ENCODE data around the gene MDM2. TPM values are rescaled to one million over a fixed set of nuclear protein-coding genes. Genes with fewer than 3 reads are reported as not detected.

MDM2 gene
- total and polyA plus RNA-seq, 2 of the 13 experiments (the other 11 are each of a cell fraction or from before 2014, with no cell fraction given): 29.3 to 314 TPM

- H4K20me1 ChIP-seq (ENCODE audit: insufficient read depth, low read length): no peaks in the 10 kb centered on the region
- no peak overlapping the region for H3K9ac ChIP-seq (ENCODE audit: insufficient read depth, low read depth, low read length)
- FAIRE-seq: no peak
- H3K36me3 ChIP-seq (replicated peaks in 1 of 2; ENCODE audit: control insufficient read depth in 1 of 2, insufficient read depth in 2 of 2, low read length in 2 of 2): no peaks in the 10 kb centered on the region; a peak in 3 of 5 replicates
- no peaks in the 10 kb centered on the region for H3K27me3 ChIP-seq (ENCODE audit: control insufficient read depth in 1 of 2, insufficient read depth in 2 of 2, low read length in 2 of 2)
- 94% methylated on average over 6 of the region's 6 CpGs for WGBS (ENCODE audit: low lambda C conversion rate)
- BruUV-seq (replicated peaks): no TSS peak
- in situ Hi-C loops (cut with HindIII; ENCODE audit: extremely low pct_ligation_motif_present, low pct_unique_long_range_greater_than_20kb): no loop called here
- no peak overlapping the region for H3K4me2 ChIP-seq (ENCODE audit: low read depth, low read length)
- H3K27ac ChIP-seq (ENCODE audit: extremely low read length, insufficient read depth, low read length): no peak overlapping the region
- DNase-seq (ENCODE audit: low spot score): no peak
- intact Hi-C loops (cut with micrococcal nuclease; ENCODE audit: unreplicated experiment): no loop called here
- H2AFZ ChIP-seq (ENCODE audit: low read length): no peak overlapping the region
- ChIA-PET CTCF (ENCODE audit: low intra/inter-chr PET ratio, low total read pairs) (no interaction called here), POLR2A (interaction anchor here (9.2 kb wide), 1 partner anchor 26 kb away, joined by 184 read pairs; the partner anchor contains the start of gene MDM2)
- H3K79me2 ChIP-seq (ENCODE audit: insufficient read depth, low read length): peaks cover 2% of the 10 kb centered on the region
- peaks cover 50% of the 10 kb centered on the region for H3K4me1 ChIP-seq (ENCODE audit: insufficient read depth, low read length)
- no peak for ATAC-seq
- TF ChIP-seq ZC3H4 (CRISPR knock-in tag; IDR thresholded peaks at IDR 0.05; ENCODE audit: borderline replicate concordance): no peak
- no peak for TF ChIP-seq SCMH1 (CRISPR knock-in tag; IDR thresholded peaks at IDR 0.05; ENCODE audit: borderline replicate concordance)
- no peak for TF ChIP-seq HOXA3 (CRISPR knock-in tag; IDR thresholded peaks at IDR 0.05)
- no peak for TF ChIP-seq SP2 (CRISPR knock-in tag; IDR thresholded peaks at IDR 0.05)
- no peak for TF ChIP-seq SRSF1 (optimal IDR thresholded peaks at IDR 0.05; ENCODE audit: low read depth, low read length)
- no peak for TF ChIP-seq ZNF737 (CRISPR knock-in tag; IDR thresholded peaks at IDR 0.05; ENCODE audit: borderline replicate concordance)
- no peak for TF ChIP-seq ZNF891 (CRISPR knock-in tag; IDR thresholded peaks at IDR 0.05)
- no peak for TF ChIP-seq ZNF124 (CRISPR knock-in tag; IDR thresholded peaks at IDR 0.05)
- no peak overlapping the region for H3K4me3 ChIP-seq (replicated peaks in 1 of 3; ENCODE audit: insufficient read depth in 1 of 3, low read depth in 2 of 3, low read length in 3 of 3)
- no peaks in the 10 kb centered on the region for H3K9me3 ChIP-seq (ENCODE audit: low read length)
These were observed 26.2 kb upstream of the MDM2 start for GRCh38 chr12:68781728-68782127.

- in situ Hi-C loops (cut with HindIII; ENCODE audit: extremely low pct_ligation_motif_present, low pct_unique_long_range_greater_than_20kb) (no loop called here), intact Hi-C loops (cut with micrococcal nuclease; ENCODE audit: unreplicated experiment) (no loop called here)
- no TSS peak for BruUV-seq (replicated peaks)
- 72% methylated on average over 8 of the region's 8 CpGs for WGBS (ENCODE audit: low lambda C conversion rate)
- H2AFZ ChIP-seq (ENCODE audit: low read length): no peak overlapping the region
- DNase-seq (ENCODE audit: low spot score) (peak; percentile 29), ATAC-seq (peak; percentile 19), FAIRE-seq (no peak)
- H3K9ac ChIP-seq (ENCODE audit: insufficient read depth, low read depth, low read length): no peak overlapping the region
- no peaks in the 10 kb centered on the region for H3K27me3 ChIP-seq (ENCODE audit: control insufficient read depth in 1 of 2, insufficient read depth in 2 of 2, low read length in 2 of 2)
- no peaks in the 10 kb centered on the region for H4K20me1 ChIP-seq (ENCODE audit: insufficient read depth, low read length)
- peaks cover 7% of the 10 kb centered on the region for H3K79me2 ChIP-seq (ENCODE audit: insufficient read depth, low read length)
- H3K27ac ChIP-seq (ENCODE audit: extremely low read length, insufficient read depth, low read length): peak overlapping the region; percentile 15
- H3K4me3 ChIP-seq (replicated peaks in 1 of 3; ENCODE audit: insufficient read depth in 1 of 3, low read depth in 2 of 3, low read length in 3 of 3): no peak overlapping the region
- peaks cover 70% of the 10 kb centered on the region for H3K4me1 ChIP-seq (ENCODE audit: insufficient read depth, low read length)
- no peaks in the 10 kb centered on the region; a peak in 2 of 5 replicates for H3K36me3 ChIP-seq (replicated peaks in 1 of 2; ENCODE audit: control insufficient read depth in 1 of 2, insufficient read depth in 2 of 2, low read length in 2 of 2)
- POLR2A ChIA-PET: interaction anchor here (9.2 kb wide), 1 partner anchor 24 kb away, joined by 184 read pairs; the partner anchor contains the start of gene MDM2
- no peaks in the 10 kb centered on the region for H3K9me3 ChIP-seq (ENCODE audit: low read length)
- CTCF ChIA-PET (ENCODE audit: low intra/inter-chr PET ratio, low total read pairs): no interaction called here
- H3K4me2 ChIP-seq (ENCODE audit: low read depth, low read length): no peak overlapping the region
- no peak for TF ChIP-seq ZSCAN30 (CRISPR knock-in tag; IDR thresholded peaks at IDR 0.05)
- TF ChIP-seq ZNF678 (CRISPR knock-in tag; IDR thresholded peaks at IDR 0.05): no peak
- no peak for TF ChIP-seq REXO4 (CRISPR knock-in tag; IDR thresholded peaks at IDR 0.05; ENCODE audit: borderline replicate concordance)
- TF ChIP-seq ESRRA (CRISPR knock-in tag; IDR thresholded peaks at IDR 0.05; ENCODE audit: low read depth): no peak
- TF ChIP-seq ZNF160 (CRISPR knock-in tag; IDR thresholded peaks at IDR 0.05): no peak
- TF ChIP-seq ZBTB46 (CRISPR knock-in tag; IDR thresholded peaks at IDR 0.05; ENCODE audit: borderline replicate concordance): no peak
- no peak for TF ChIP-seq SIN3A (IDR thresholded peaks at IDR 0.05; ENCODE audit: borderline replicate concordance, low read depth, low read length)
- TF ChIP-seq RBM39 (IDR thresholded peaks at IDR 0.05; ENCODE audit: low read depth, low read length, poor library complexity, severe bottlenecking): no peak
- no peak for TF ChIP-seq ELF4 (CRISPR knock-in tag; IDR thresholded peaks at IDR 0.05; ENCODE audit: borderline replicate concordance)
- no peak for TF ChIP-seq HOXA3 (CRISPR knock-in tag; IDR thresholded peaks at IDR 0.05)
These were observed 24.0 kb upstream of the MDM2 start for GRCh38 chr12:68784015-68784414.

Data from HepG2 (cell line).